ENCODE data around the gene ADAMTS13. TPM values are rescaled to one million over a fixed set of nuclear protein-coding genes. Genes with fewer than 3 reads are reported as not detected.
"Not testable (repeated sequence)": the region's sequence is repeated elsewhere in the genome, so short reads cannot be mapped to it uniquely, and the experiment has no call there.

The ADAMTS13 gene
- total RNA-seq, 1 donor from 2014 or later = 3.5 TPM

- Histone ChIP-seq H3K4me3 (no peak overlapping the region), H3K9me3 (no peaks in the 10 kb centered on the region), H3K27ac (no peak overlapping the region), H3K4me1 (no peaks in the 10 kb centered on the region), H3K36me3 (no peaks in the 10 kb centered on the region), H3K27me3 (no peaks in the 10 kb centered on the region)
- intact Hi-C loops (cut with DNase I) = no loop called here
- no peak for DNase-seq (ENCODE audit: low spot score in 2 of 2)
- no peak for TF ChIP-seq CTCF (IDR thresholded peaks at IDR 0.05)
Measured at GRCh38 chr9:133389025-133389557, 33.1 kb upstream of the ADAMTS13 start.

- DNase-seq (ENCODE audit: low spot score in 2 of 2) = no peak
- Histone ChIP-seq H3K4me1 (no peaks in the 10 kb centered on the region), H3K4me3 (no peak overlapping the region), H3K36me3 (no peaks in the 10 kb centered on the region), H3K9me3 (no peaks in the 10 kb centered on the region), H3K27me3 (no peaks in the 10 kb centered on the region), H3K27ac (no peak overlapping the region)
- TF ChIP-seq CTCF (IDR thresholded peaks at IDR 0.05) = no peak
- intact Hi-C loops (cut with DNase I) = no loop called here
Measured at GRCh38 chr9:133389562-133389961, 32.6 kb upstream of the ADAMTS13 start.

- H3K4me1 ChIP-seq = no peaks in the 10 kb centered on the region
- no peak for TF ChIP-seq CTCF (IDR thresholded peaks at IDR 0.05)
- no peaks in the 10 kb centered on the region for H3K36me3 ChIP-seq
- H3K27ac ChIP-seq = no peak overlapping the region
- no peak overlapping the region for H3K4me3 ChIP-seq
- H3K9me3 ChIP-seq = no peaks in the 10 kb centered on the region
- no peak for DNase-seq (ENCODE audit: low spot score in 2 of 2)
- intact Hi-C loops (cut with DNase I) = no loop called here
- H3K27me3 ChIP-seq = no peaks in the 10 kb centered on the region
Measured at GRCh38 chr9:133390713-133391112, 31.5 kb upstream of the ADAMTS13 start.

GRCh38 chr9:133391449-133391848 is 30.7 kb upstream of the ADAMTS13 start:
- H3K27me3 ChIP-seq; H3K36me3 ChIP-seq; H3K9me3 ChIP-seq; H3K4me3 ChIP-seq; DNase-seq (ENCODE audit: low spot score in 2 of 2); H3K27ac ChIP-seq; H3K4me1 ChIP-seq; intact Hi-C loops (cut with DNase I): not testable (repeated sequence)

- H3K9me3 ChIP-seq; H3K4me1 ChIP-seq; DNase-seq (ENCODE audit: low spot score in 2 of 2); H3K4me3 ChIP-seq; H3K27me3 ChIP-seq; H3K36me3 ChIP-seq; intact Hi-C loops (cut with DNase I); H3K27ac ChIP-seq: not testable (repeated sequence)
Measured at GRCh38 chr9:133392308-133392707, 29.9 kb upstream of the ADAMTS13 start.

GRCh38 chr9:133393399-133393798 is 28.8 kb upstream of the ADAMTS13 start:
- TF ChIP-seq CTCF (IDR thresholded peaks at IDR 0.05) = no peak
- intact Hi-C loops (cut with DNase I) = no loop called here
- no peaks in the 10 kb centered on the region for H3K9me3 ChIP-seq
- H3K4me3 ChIP-seq = no peak overlapping the region
- H3K27me3 ChIP-seq = no peaks in the 10 kb centered on the region
- no peaks in the 10 kb centered on the region for H3K4me1 ChIP-seq
- H3K27ac ChIP-seq = no peak overlapping the region
- H3K36me3 ChIP-seq = no peaks in the 10 kb centered on the region
- no peak for DNase-seq (ENCODE audit: low spot score in 2 of 2)

GRCh38 chr9:133394687-133395271 is 27.4 kb upstream of the ADAMTS13 start:
- H3K27me3 ChIP-seq = no peaks in the 10 kb centered on the region
- no peaks in the 10 kb centered on the region for H3K36me3 ChIP-seq
- H3K27ac ChIP-seq = no peak overlapping the region
- H3K4me3 ChIP-seq = no peak overlapping the region
- DNase-seq (ENCODE audit: low spot score in 2 of 2) = no peak
- intact Hi-C loops (cut with DNase I) = no loop called here
- H3K9me3 ChIP-seq = no peaks in the 10 kb centered on the region
- no peaks in the 10 kb centered on the region for H3K4me1 ChIP-seq
- no peak for TF ChIP-seq CTCF (IDR thresholded peaks at IDR 0.05)
